Measurements from ENCODE around the gene KIFC3. TPM values are rescaled to one million over a fixed set of nuclear protein-coding genes. Genes with fewer than 3 reads are reported as not detected.

The KIFC3 gene
- total and polyA plus RNA-seq, 2 of the 8 experiments (the other 6 are each of a cell fraction or from before 2014, with no cell fraction given) = 2.1 to 7.1 TPM

DNA sequence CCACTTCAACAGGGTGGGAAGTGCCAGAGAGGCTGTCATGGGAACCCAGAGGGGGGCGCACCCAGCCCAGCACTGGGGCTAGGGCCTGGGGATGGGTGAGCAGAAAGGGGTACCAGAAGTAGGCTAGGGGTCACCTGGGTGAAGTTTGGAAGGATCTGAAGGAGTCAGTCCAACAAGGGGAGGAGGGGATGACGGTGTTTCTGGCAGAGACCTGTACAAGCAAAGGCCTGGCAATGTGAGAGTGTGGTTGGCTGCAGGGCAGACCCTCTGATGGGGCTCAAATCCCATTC lies 80.1 kb downstream of the KIFC3 start:
- H3K79me1 ChIP-seq (ENCODE audit: low read depth, low read length) = no peaks in the 10 kb centered on the region
- no peaks in the 10 kb centered on the region for H3K79me2 ChIP-seq (ENCODE audit: control insufficient read depth in 1 of 2, insufficient read depth in 2 of 2, low read length in 2 of 2)
- 0 out of 4 replicates have a peak, but pooled peaks of 1 of the 2 experiments have one; percentile 14 for TF ChIP-seq RAD21 (IDR thresholded peaks at IDR 0.05 in 1 of 2, conservative IDR thresholded peaks at IDR 0.05 in 1 of 2; ENCODE audit: low read depth in 2 of 2, low read length in 2 of 2)
- TF ChIP-seq TBP (IDR thresholded peaks at IDR 0.05; ENCODE audit: low read depth, low read length) = no peak
- no peak overlapping the region for H3K56ac ChIP-seq (replicated peaks; ENCODE audit: insufficient read length, low read depth, low read length)
- no peak overlapping the region for H2BK20ac ChIP-seq (ENCODE audit: low read length)
- H4K5ac ChIP-seq (ENCODE audit: insufficient read length, low read depth, low read length) = no peak overlapping the region
- no peak overlapping the region for H3K27ac ChIP-seq (ENCODE audit: low read depth, low read length)
- H3K36me3 ChIP-seq (ENCODE audit: control insufficient read depth in 2 of 4, insufficient read depth in 4 of 4, low read length in 3 of 4) = no peaks in the 10 kb centered on the region
- H3K23ac ChIP-seq (ENCODE audit: insufficient read length) = no peak overlapping the region
- no peak overlapping the region for H3K4ac ChIP-seq (replicated peaks; ENCODE audit: insufficient read length, low read depth, low read length)
- H3K23me2 ChIP-seq (ENCODE audit: low read depth, low read length) = no peaks in the 10 kb centered on the region
- H2AFZ ChIP-seq (ENCODE audit: low read length) = no peak overlapping the region
- H3K4me1 ChIP-seq (replicated peaks in 1 of 4; ENCODE audit: control insufficient read depth in 3 of 4, insufficient read depth in 4 of 4, low read length in 3 of 4) = no peaks in the 10 kb centered on the region
- no peak overlapping the region for H2BK15ac ChIP-seq (ENCODE audit: low read length)
- no peak overlapping the region for H2BK120ac ChIP-seq (replicated peaks; ENCODE audit: low read depth, low read length)
- 90% methylated on average over 2 of the region's 2 CpGs; no CpG with 5 or more reads in 1 of the 2 experiments for WGBS, 2 experiments (ENCODE audit: extremely low coverage in 1 of 2, insufficient coverage in 1 of 2, insufficient read length in 1 of 2, insufficient replicate concordance in 2 of 2, low coverage in 1 of 2, low lambda C conversion rate in 2 of 2, missing lambda C conversion rate in 1 of 2)
- H3K18ac ChIP-seq (ENCODE audit: extremely low read depth, low read length) = no peak overlapping the region
- DNase-seq (ENCODE audit: low read depth in 1 of 2, low spot score in 2 of 2) (no peak), FAIRE-seq (no peak)
- H3K4me3 ChIP-seq (ENCODE audit: extremely low read depth in 1 of 4, insufficient read depth in 2 of 4, low read depth in 3 of 4, low read length in 4 of 4) = no peak overlapping the region
- no peak overlapping the region for H2AK5ac ChIP-seq (ENCODE audit: low read depth, low read length)
- no peak overlapping the region for H2BK5ac ChIP-seq (ENCODE audit: low read depth, low read length)
- CTCF ChIA-PET (ENCODE audit: partially characterized antibody) = interaction anchor here (1.0 to 6.6 kb wide), 14 partner anchors 13 to 306 kb away, joined by 3 to 48 read pairs (median 5); no protein-coding TSS in a partner anchor
- POLR2A ChIA-PET (ENCODE audit: partially characterized antibody) = interaction anchor here (0.9 kb wide), 1 partner anchor 13 kb away, joined by 4 read pairs; no protein-coding TSS in a partner anchor
- H2BK12ac ChIP-seq (ENCODE audit: low read depth, low read length) = no peak overlapping the region
- H4K20me1 ChIP-seq (replicated peaks in 1 of 2; ENCODE audit: control insufficient read depth in 1 of 2, insufficient read depth in 2 of 2, low read length in 2 of 2) = no peaks in the 10 kb centered on the region
- no peaks in the 10 kb centered on the region for H3K9me3 ChIP-seq (ENCODE audit: insufficient read depth in 2 of 2, low read depth in 1 of 2, low read length in 1 of 2)
- H3K14ac ChIP-seq (ENCODE audit: insufficient read length) = no peak overlapping the region
- no peak overlapping the region for H3K9ac ChIP-seq (replicated peaks in 1 of 4; ENCODE audit: extremely low read depth in 1 of 4, low read depth in 3 of 4, low read length in 3 of 4)
- H4K8ac ChIP-seq (ENCODE audit: extremely low read depth, insufficient read depth, low read length) = peak overlapping the region; percentile 11; the same call in 1 of the 2 replicates
- H4K91ac ChIP-seq (replicated peaks; ENCODE audit: insufficient read length, low read length) = no peak overlapping the region
- H3K4me2 ChIP-seq (ENCODE audit: insufficient read depth in 1 of 2, low read depth in 2 of 2, low read length in 2 of 2) = no peak overlapping the region
- no peaks in the 10 kb centered on the region; a peak in 1 of 7 replicates for H3K27me3 ChIP-seq (replicated peaks in 1 of 4; ENCODE audit: control insufficient read depth in 3 of 4, extremely low read depth in 1 of 4, insufficient read depth in 3 of 4, low read length in 3 of 4)
